Stimulated activated CD4-positive, alpha-beta T cell treated with anti-CD3 and anti-CD28 coated beads, Interleukin-2, amount 100 ng/mL, for 4 hours (primary cell): ENCODE measurements around the gene RNF38.
A peak's percentile ranks its signal among the peaks of the same experiment; 100 is the strongest.
"Not testable (repeated sequence)": the region's sequence is repeated elsewhere in the genome, so short reads cannot be mapped to it uniquely, and the experiment has no call there.

ENCODE experiments used
- DNase-seq: peaks from one replicate; pipeline ENCODE4 v3.0.0-alpha.2; 2020; ENCODE audit warnings: low read depth

RNF38 gene

DNA sequence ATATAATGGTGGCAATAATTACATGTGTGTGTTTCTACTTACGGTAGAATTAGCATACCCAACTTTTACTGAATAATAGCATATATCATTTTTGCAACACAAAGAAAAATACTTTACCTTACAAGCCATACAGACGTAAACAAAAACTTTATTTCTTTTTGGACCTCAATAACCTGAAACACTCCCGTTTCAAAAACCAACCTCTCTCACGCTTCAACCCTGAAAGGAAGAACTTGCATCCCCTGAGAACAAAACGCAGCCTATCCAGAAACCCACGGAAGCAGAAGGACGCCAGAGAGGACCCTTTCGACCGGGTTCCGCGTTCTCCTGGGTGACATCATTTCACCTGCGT, at the start of gene RNF38:
Gene RNF38, minus strand, starts transcription at position 290 of the 352 bp plus-strand sequence. Its CDS starts 161 bp downstream, at position 129.
- DNase-seq: no peak

DNA sequence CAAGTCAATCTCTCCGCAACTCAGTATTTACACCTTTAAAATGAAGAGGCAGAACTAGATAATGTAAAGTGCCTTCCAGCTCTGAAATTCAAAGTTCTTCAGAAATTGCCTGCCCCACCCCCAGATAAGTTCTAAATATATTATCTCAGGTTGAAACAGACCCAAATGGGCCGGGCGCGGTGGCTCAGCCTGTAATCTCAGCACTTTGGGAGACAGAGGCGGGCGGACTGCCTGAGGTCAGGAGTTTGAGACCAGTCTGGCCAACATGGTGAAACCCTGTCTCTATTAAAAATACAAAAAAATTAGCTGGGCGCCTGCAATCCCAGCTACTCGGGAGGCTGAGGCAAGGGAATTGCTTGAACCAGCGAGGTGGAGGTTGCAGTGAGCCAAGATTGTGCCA, 48.5 kb upstream of the RNF38 start:
- not testable (repeated sequence) for DNase-seq

DNA sequence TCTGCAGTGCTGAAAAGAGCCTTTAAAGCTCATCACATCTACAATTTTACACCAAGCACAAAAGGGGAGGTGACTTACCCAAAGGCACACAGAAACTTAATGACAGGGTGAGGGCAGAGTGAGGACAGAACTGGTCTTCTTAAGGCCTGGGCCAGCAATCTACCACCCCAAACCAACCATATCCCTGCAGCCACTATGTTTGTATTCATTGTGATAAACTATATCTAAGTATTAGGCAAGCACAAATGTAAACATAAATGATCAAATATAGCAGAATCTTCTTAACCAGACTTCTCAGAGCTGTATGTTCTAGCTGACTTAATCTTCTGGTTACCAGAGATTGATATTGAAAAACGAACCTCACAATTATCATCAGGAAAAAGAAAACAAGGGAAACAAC, 47.9 kb upstream of the RNF38 start:
- DNase-seq: no peak

DNA sequence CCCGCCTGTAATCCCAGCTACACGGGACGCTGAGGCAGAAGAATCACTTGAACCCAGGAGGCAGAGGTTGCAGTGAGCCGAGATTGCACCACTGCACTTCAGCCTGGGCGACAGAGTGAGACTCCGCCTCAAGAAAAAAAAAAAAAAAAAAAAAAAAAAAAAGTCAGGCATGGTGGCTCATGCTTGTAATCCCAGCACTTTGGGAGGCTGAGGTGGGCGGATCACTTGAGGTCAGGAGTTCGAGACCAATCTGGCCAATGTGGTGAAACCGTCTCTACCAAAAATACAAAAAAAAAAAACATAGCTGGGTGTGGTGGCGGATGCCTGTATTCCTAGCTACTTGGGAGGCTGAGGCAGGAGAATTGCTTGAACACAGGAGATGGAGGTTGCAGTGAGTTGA, 46.6 kb upstream of the RNF38 start:
- not testable (repeated sequence) for DNase-seq

DNA sequence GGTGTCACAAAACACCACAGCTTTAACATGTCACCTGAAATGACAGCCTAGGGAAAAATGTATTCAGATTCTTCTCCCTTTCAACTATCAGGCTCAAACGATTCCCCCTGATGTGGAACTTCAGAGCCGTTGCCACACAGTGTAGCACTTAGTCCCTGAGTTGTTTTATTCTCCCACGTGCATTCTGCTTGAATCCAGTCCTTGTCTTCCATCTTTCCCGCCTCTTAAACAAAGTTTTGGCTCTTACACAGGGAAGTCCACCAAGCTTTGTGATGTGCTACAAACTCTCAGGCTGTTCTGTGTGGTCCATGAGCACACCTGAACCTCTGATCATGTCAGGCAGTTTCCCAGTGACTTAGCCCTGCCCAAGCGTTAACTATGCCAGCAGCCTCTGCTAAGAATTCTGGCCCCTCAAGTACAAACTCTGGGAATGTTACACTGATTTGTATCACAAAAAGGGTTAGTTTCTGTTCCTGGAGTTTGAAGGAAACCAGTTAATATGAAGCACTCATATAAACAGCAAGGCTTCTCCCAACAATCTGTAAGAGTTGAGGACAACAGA, 45.8 kb upstream of the RNF38 start:
- no peak for DNase-seq

DNA sequence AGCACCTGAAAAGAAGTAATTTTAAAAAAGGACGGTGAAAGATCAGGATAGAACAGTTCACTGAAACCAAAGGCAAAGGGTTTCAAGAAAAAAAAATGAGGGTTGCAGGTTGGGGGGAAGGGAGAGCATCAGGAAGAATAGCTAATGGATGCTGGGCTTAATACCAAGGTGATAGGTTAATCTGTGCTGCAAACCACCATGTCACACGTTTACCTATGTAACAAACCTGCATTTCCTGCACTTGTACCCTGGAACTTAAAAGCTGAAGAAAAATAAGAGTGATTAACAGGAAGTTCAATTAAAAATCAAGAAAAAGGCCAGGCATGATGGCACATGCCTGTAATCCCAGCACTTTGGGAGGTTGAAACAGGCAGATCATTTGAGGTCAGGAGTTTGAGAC, 44.1 kb upstream of the RNF38 start:
- no peak for DNase-seq

DNA sequence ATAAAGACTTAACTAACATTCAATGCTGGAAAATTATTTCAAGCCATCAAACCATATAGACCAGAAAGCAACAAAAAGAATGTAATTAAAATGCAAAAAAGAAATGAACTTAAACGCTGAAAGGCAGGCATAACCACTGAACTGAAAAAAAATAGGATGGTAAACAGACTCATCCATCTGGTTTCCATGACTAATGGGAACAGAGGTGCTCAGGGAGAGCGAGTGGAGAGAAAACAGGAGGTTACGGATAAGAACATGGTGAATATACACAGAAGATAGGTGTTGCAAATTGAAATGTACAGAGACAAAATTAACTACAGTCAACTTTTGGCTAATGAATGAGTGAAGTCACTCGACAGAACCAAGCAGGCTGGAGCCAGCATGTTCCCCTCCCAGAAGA, 43.5 kb upstream of the RNF38 start:
- no peak for DNase-seq

DNA sequence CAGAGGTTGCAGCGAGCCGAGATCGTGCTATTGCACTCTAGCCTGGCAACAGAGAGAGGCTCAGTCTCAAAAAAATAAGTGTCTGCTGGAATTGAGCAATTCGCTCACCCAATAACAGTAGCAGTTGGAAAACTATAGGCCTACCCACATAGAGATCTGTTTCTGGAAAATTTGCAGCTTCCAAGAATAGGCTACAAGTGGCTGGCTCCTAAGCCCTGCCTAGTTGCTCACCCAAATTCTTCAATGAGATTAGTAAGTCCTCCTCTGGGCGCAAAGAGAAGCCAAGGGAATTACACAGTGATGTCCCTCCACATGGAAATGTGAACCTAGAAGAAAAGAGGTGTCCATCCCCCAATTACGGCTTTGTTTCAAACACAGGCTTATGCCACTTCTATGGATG, 42.6 kb upstream of the RNF38 start:
- DNase-seq: no peak

DNA sequence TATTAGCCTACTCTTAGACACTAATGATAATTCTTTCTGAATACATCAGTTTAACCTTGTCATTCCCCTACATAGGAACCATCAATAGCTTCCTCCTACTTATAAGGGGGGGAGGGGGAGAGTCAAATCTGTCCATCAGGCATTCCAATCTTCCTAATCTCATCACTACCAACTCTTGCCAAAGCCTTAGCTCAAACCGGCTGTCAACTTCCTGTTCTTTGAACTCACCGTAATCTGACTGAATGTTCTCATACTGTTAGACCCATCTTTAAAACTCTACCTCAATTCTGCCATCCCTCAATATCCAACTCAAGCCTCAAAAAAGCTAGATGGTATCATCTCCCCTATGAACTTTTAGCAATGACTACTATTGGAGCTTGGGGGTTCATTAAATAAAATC, 41.9 kb upstream of the RNF38 start:
- DNase-seq: no peak

DNA sequence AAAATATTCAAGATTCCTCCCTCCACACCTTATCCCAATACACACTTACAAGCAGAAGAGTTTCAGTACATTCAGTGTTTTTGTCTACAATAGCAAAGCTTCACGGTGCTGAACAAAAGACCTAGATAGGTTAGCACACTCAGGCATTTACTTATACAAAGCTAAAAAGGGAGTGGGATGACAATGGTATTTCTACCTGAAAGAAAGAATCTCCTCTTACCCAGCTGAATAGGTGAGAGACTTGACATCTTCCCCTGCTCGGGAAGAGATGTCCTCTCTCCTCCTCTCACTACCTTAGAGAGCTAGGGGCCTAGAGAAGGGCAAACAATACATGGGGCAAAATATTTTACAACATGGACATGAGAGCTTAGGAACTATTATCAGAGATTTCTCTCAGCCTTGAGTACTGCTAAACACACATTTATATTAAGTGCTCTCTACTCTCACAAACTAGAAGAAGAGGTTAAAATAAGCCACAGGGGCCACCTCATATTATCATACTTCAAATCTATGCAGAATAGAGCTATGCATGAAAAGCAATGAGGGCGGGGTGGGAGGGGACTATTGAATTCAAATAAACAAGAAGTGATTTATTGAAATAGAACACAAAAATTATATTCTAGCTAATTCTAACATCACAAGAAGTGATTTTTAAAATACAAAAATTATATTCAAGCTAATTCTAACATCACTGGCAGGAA, 38.6 kb upstream of the RNF38 start:
- no peak for DNase-seq

DNA sequence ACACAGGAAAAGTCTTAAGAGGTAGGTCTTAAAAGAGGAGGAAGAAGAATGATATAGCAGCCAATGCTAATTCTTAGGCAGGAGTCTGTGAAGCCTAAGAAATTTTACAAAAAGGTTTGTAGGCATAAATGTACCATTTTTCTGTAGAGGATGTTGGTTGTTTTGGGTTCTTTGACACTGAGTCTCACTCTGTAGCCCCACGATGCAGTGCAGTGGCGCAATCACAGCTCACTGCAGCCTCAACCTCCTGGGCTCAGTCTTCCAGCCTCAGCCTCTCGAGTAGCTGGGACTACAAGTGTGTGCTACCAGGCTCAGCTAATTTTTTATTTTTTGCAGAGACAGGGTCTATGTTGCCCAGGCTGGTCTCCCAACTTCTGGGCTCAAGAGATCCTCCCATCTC, 37.7 kb upstream of the RNF38 start:
- DNase-seq: no peak

DNA sequence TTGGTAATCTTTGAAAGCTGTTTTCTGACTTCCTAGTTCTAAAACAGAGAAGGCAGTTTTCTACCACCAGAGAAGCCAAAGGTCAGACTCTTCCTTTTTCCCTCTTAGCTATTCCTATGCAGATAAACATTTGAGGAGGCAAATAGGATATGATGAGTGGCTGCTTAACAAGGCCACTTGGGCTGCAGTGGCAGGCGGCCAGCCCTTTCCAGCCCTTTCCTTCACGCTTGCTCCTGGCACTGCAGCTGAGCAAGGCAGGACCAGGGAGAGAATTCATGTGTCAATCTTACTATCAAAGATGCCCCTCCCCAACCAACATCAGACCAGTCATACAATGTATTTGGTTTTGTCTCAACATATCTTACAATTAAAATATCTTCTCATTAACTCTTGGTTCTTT, 36.8 kb upstream of the RNF38 start:
- no peak for DNase-seq

DNA sequence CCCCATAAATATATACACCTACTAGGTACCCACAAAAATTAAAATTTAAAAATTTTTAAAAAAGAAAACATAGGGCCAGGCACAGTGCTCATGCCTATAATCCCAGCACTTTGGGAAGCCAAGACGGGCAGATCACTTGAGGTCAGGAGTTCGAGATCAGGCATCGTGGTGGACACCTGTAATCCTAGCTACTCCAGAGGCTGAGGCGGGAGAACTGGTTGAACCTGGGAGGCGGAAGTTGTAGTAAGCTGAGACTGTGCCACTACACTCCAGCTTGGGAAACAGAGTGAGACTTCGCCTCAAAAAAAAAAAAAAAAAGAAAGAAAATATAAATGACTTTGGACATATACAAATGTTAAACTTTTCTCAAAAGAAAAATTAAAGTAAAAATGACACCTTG, 33.3 kb upstream of the RNF38 start:
- DNase-seq: no peak

DNA sequence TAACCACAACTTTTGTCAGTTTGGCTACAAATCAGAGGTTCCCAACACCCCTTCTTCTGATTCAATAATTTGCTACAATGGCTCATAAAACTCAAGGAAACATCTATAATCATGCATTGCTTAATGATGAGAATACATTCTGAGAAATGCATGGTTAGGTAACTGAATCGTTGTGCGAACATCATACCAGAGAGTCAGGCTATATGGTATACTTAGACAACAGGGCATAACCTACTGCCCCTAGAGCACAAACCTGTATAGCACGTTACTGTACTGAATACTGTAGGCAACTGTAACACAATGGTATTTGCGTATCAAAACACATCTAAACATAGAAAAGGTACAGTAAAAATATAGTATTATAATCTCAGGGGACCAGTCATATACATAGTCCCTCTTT, 31.0 kb upstream of the RNF38 start:
- no peak for DNase-seq

DNA sequence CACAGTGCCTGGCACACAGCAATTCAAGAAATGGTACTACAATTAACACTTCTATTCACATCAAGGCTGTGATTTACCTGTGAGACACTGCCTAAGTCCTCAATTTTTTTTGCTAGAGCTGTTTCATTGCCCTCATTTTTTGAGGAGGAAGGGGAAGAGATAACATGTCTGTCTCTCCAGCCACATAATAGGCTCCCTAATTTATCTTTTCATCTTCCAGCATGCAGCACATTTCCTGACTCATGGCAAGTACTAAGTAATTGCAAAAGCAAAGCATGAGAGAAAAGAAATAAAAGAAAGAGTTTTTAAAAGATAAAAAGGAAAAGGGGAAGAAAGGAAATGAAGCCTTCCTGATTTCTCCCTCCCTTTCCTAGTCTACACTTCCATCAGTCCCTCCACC, 26.9 kb upstream of the RNF38 start:
- no peak for DNase-seq

DNA sequence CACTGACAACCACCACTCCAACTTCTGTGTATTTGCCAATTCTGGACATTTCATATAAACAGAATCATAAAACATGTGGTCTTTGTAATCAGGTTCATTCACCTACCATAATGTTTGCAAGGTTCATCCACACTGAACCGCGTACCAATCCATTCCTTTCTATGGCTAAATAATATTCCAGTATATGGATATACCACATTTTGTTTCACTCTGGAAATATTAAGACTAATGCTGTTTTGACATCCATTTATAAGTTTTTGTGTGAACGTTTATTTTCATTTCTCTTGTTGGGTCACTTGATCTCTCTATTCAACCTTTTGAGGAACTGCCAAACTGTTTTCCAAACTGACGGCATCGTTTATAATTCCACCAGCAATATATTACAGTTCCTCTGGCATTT, 26.3 kb upstream of the RNF38 start:
- no peak for DNase-seq

DNA sequence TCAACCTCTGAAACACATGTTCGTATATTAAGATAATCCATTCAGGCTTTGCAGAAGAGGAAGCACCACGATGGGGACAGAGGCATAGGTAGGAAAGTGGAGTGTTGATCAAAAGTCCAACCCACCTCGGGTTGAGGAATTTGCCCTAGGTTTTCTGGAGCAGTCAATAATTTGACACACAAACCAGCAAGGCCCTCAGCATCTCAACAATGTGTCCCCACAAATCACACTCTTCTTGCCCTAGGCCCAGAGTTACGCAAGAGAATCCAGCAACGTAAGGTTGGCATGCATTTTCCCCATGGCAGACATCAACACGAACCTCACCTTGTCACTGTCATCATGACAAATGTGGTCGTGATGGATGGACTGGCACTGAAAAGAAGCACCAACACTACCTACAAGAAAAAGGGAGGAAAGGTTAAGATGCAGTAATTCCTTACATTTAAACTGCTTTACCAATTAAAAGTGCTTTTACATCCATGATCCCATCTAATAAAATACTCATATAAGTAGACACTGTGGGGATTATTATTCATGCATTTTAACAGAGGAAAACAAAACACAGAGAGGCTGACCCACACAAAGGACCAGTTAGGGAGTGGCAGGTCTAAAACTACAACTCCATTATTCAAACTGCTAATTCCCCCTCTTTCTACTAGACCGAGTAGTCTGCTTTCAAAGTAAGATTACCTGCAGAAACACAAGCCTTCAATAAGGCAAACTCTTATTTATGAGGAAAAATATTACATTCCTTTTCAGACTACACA, 24.4 kb upstream of the RNF38 start:
- DNase-seq: no peak

DNA sequence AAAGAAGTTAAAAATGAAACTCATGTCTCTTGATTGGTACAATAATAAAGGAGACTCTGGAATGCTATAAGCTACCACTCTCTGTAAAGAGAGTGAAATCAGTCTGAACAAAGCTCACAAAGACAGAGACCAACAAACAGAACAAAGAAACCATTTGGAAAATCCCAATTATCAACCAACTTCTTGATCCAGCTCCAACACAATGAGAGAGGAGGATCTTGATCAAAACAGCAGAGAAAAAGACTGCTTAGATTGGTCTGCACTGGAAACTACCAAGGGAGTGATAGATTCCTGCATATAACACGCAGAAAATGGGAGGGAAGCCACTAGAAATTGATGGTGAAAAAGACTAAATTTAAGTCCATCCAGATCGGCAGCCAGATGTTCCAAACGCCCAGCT, 23.1 kb upstream of the RNF38 start:
- no peak for DNase-seq

DNA sequence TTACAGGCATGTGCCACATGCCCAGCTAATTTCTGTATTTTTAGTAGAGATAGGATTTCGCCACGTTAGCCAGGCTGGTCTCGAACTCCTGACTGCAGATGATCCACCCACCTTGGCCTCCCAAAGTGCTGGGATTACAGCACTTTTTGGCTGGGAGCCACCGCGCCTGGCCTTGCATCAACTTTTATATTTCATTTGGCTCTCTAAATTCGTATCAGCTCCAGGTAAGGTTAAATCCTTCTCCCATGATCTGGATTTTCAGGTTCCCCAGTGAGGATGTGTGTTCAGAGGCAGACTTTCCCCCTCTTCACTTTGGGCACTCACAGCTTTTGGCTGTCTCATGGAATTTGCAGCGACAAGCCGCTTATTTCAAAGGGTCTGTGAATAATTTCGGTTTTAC, 16.8 kb upstream of the RNF38 start:
- no peak for DNase-seq

DNA sequence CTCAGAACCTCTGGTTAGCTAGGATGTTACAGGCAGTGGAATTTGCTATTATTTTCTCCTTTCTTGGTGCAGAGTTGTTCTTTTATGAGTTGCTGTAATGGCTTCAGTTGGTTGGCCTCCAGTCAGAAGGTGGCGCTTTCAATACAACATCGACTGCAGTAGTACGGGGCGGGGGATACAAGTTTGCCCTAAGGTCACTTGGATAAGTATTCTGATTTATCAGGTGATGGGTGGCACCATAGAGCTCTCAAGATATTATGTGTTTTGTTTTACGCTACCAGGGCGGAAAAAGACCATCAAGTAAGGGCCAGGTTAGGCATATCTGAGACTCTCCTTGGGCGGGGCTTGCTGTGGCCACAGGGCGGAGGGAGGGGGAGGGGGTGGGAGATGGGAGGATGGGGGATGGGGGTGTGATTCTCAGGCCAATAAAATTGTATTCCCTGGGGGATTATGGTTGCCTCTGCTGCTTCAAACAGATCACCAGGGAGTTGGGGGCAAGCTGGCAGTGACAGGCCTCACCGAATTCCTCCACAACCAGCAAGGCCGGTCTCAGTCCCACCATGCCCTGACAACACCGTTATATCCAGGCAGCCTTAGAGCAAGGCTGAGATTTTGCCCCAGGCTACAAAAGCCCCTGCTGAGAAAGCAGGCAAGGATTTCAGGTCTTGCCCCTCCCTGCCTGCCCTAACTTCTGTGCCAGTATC, 15.9 kb upstream of the RNF38 start:
- DNase-seq: no peak

DNA sequence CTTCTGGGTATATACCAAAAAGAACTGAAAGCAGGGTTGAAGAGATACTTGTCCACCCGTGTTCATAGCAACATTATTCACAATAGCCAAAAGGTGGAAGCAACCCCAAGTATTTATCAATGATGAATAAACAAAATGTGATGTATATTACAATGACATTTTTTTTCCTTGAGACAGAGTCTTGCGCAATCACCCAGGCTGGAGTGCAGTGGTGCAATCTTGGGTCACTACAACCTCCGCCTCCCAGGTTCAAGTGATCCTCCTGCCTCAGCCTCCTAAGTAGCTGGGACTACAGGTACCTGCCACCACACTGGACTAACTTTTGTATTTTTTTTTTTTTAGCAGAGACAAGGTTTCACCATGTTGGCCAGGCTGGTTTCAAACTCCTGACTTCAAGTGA, 11.3 kb upstream of the RNF38 start:
- DNase-seq: not testable (repeated sequence)

DNA sequence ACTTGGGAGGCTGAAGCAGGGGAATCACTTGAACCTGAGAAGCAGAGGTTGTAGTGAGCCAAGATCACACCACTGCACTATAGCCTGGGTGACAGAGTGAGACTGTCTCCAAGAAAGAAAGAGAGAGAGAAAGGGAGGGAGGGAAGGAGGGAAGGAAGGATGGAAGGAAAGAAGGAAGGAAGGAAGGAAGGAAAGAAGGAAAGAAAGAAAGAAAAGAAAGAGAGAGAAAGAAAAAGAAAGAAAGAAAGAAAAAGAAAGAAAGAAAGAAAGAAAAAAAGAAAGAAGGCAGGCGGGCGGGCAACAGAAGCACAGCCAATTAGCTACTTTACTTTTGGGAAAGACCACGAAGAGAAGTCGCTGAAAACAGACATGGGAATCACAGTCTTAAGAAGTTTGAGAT, 9.0 kb upstream of the RNF38 start:
- DNase-seq: not testable (repeated sequence)

DNA sequence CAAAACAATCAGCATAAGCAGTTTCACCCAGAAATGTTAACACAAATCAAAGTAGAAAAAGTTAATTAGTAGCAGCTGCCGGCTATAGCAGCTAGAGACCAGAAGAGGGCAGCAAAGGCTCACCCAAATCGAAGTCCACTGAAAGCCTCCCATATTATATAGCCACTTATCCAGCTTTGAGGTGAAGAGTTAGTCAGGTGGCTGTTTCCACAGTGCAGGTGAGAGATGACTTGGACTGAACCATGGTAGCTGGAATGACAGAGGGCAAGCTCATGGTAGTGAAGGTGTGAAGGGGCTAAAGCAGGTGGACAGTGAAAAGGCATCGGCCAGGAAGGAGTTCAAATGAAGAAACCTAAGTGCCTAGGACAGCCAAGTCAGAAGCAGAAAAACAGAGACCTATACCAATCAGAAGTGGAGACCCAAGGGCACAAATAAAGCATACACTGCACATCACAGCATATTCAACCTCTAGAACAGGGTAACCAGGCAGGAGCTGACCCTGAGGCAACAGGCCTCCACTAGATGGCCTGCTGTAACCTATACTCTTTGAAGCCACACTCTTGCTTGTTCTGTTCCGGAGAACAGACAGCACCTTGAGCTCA, 7.2 kb upstream of the RNF38 start:
- DNase-seq: peak; percentile 43
